ENCODE results near the gene PGAP2. TPM values are rescaled to one million over a fixed set of nuclear protein-coding genes. Genes with fewer than 3 reads are reported as not detected.

Gene PGAP2
- total RNA-seq, 1 experiment from 2014 or later = 35.2 TPM

- Mint-ChIP-seq H3K27ac (ENCODE audit: unreplicated experiment) (no peak overlapping the region), H3K9me3 (ENCODE audit: low read depth, unreplicated experiment) (no peaks in the 10 kb centered on the region), H3K4me3 (ENCODE audit: low read depth, unreplicated experiment) (no peak overlapping the region), H3K4me1 (ENCODE audit: low read depth, unreplicated experiment) (no peaks in the 10 kb centered on the region), H3K27me3 (ENCODE audit: unreplicated experiment) (no peaks in the 10 kb centered on the region), H3K36me3 (ENCODE audit: insufficient read depth, unreplicated experiment) (peaks cover 18% of the 10 kb centered on the region)
- CTCF ChIA-PET = interaction anchor here (1.4 kb wide), 1 partner anchor 16 kb away, joined by 3 read pairs; no protein-coding TSS in a partner anchor
- no peak for TF ChIP-seq CTCF (IDR thresholded peaks at IDR 0.05; ENCODE audit: unreplicated experiment)
- intact Hi-C loops (cut with micrococcal nuclease; ENCODE audit: unreplicated experiment) = no loop called here
- DNase-seq = no peak
- no TSS peak for BruUV-seq (replicated peaks)
Observed at GRCh38 chr11:3825473-3826154, 17.3 kb downstream of the PGAP2 start.

GRCh38 chr11:3826721-3827120, 18.4 kb downstream of the PGAP2 start:
- no peaks in the 10 kb centered on the region for H3K27me3 Mint-ChIP-seq (ENCODE audit: unreplicated experiment)
- no peak overlapping the region for H3K27ac Mint-ChIP-seq (ENCODE audit: unreplicated experiment)
- no peak for DNase-seq
- no peak overlapping the region for H3K4me3 Mint-ChIP-seq (ENCODE audit: low read depth, unreplicated experiment)
- no peaks in the 10 kb centered on the region for H3K4me1 Mint-ChIP-seq (ENCODE audit: low read depth, unreplicated experiment)
- no peak for TF ChIP-seq CTCF (IDR thresholded peaks at IDR 0.05; ENCODE audit: unreplicated experiment)
- CTCF ChIA-PET = no interaction called here
- no peaks in the 10 kb centered on the region for H3K9me3 Mint-ChIP-seq (ENCODE audit: low read depth, unreplicated experiment)
- H3K36me3 Mint-ChIP-seq (ENCODE audit: insufficient read depth, unreplicated experiment) = peaks cover 29% of the 10 kb centered on the region
- BruUV-seq (replicated peaks) = no TSS peak
- intact Hi-C loops (cut with micrococcal nuclease; ENCODE audit: unreplicated experiment) = no loop called here

- peaks cover 33% of the 10 kb centered on the region for H3K36me3 Mint-ChIP-seq (ENCODE audit: insufficient read depth, unreplicated experiment)
- H3K4me3 Mint-ChIP-seq (ENCODE audit: low read depth, unreplicated experiment) = no peak overlapping the region
- no peaks in the 10 kb centered on the region for H3K27me3 Mint-ChIP-seq (ENCODE audit: unreplicated experiment)
- intact Hi-C loops (cut with micrococcal nuclease; ENCODE audit: unreplicated experiment) = no loop called here
- no peak overlapping the region for H3K27ac Mint-ChIP-seq (ENCODE audit: unreplicated experiment)
- TF ChIP-seq CTCF (IDR thresholded peaks at IDR 0.05; ENCODE audit: unreplicated experiment) = no peak
- no peaks in the 10 kb centered on the region for H3K9me3 Mint-ChIP-seq (ENCODE audit: low read depth, unreplicated experiment)
- TSS peak; percentile 17 for BruUV-seq (replicated peaks)
- CTCF ChIA-PET = no interaction called here
- no peak for DNase-seq
- no peaks in the 10 kb centered on the region for H3K4me1 Mint-ChIP-seq (ENCODE audit: low read depth, unreplicated experiment)
Observed at GRCh38 chr11:3827434-3828186, 19.2 kb downstream of the PGAP2 start.

- intact Hi-C loops (cut with micrococcal nuclease; ENCODE audit: unreplicated experiment) = no loop called here
- CTCF ChIA-PET = no interaction called here
- no peak for DNase-seq
- Mint-ChIP-seq H3K4me1 (ENCODE audit: low read depth, unreplicated experiment) (peaks cover 12% of the 10 kb centered on the region), H3K4me3 (ENCODE audit: low read depth, unreplicated experiment) (no peak overlapping the region), H3K27ac (ENCODE audit: unreplicated experiment) (no peak overlapping the region), H3K9me3 (ENCODE audit: low read depth, unreplicated experiment) (no peaks in the 10 kb centered on the region), H3K27me3 (ENCODE audit: unreplicated experiment) (no peaks in the 10 kb centered on the region), H3K36me3 (ENCODE audit: insufficient read depth, unreplicated experiment) (peaks cover 28% of the 10 kb centered on the region)
- no TSS peak for BruUV-seq (replicated peaks)
- TF ChIP-seq CTCF (IDR thresholded peaks at IDR 0.05; ENCODE audit: unreplicated experiment) = no peak
Observed at GRCh38 chr11:3830088-3830487, 21.7 kb downstream of the PGAP2 start.

Data from Calu3 (cell line).